ENCODE results near the gene FLVCR1.
A peak's percentile ranks its signal among the peaks of the same experiment; 100 is the strongest.
"Not testable (repeated sequence)": the region's sequence is repeated elsewhere in the genome, so short reads cannot be mapped to it uniquely, and the experiment has no call there.

FLVCR1 gene

GRCh38 chr1:212857992-212858460 is at the start of gene FLVCR1:
Gene FLVCR1, plus strand, starts transcription at chr1:212858275. Its CDS starts 178 bp downstream, at chr1:212858453.
- DNase-seq (ENCODE audit: low read depth in 2 of 2), result peak; percentile 78 to 83

- DNase-seq (ENCODE audit: low read depth in 2 of 2), result no peak
Measured at GRCh38 chr1:212814537-212815334, 43.3 kb upstream of the FLVCR1 start.

GRCh38 chr1:212816567-212817278 is 41.4 kb upstream of the FLVCR1 start:
- DNase-seq (ENCODE audit: low read depth in 2 of 2), result no peak

- DNase-seq (ENCODE audit: low read depth in 2 of 2), result no peak
Measured at GRCh38 chr1:212819726-212820125, 38.3 kb upstream of the FLVCR1 start.

- no peak for DNase-seq (ENCODE audit: low read depth in 2 of 2)
Measured at GRCh38 chr1:212820969-212821368, 37.1 kb upstream of the FLVCR1 start.

GRCh38 chr1:212822956-212823355 is 35.1 kb upstream of the FLVCR1 start:
- no peak for DNase-seq (ENCODE audit: low read depth in 2 of 2)

- no peak for DNase-seq (ENCODE audit: low read depth in 2 of 2)
Measured at GRCh38 chr1:212824201-212824600, 33.9 kb upstream of the FLVCR1 start.

- DNase-seq (ENCODE audit: low read depth in 2 of 2), result no peak
Measured at GRCh38 chr1:212825798-212826452, 32.1 kb upstream of the FLVCR1 start.

- no peak for DNase-seq (ENCODE audit: low read depth in 2 of 2)
Measured at GRCh38 chr1:212827171-212827776, 30.8 kb upstream of the FLVCR1 start.

GRCh38 chr1:212827831-212828278 is 30.2 kb upstream of the FLVCR1 start:
- DNase-seq (ENCODE audit: low read depth in 2 of 2), result no peak

GRCh38 chr1:212828395-212828794 is 29.7 kb upstream of the FLVCR1 start:
- DNase-seq (ENCODE audit: low read depth in 2 of 2), result no peak

GRCh38 chr1:212833211-212834207 is 24.6 kb upstream of the FLVCR1 start:
- not testable (repeated sequence) for DNase-seq (ENCODE audit: low read depth in 2 of 2)

GRCh38 chr1:212838145-212838544 is 19.9 kb upstream of the FLVCR1 start:
- no peak for DNase-seq (ENCODE audit: low read depth in 2 of 2)

- DNase-seq (ENCODE audit: low read depth in 2 of 2), result not testable (repeated sequence)
Measured at GRCh38 chr1:212844521-212844920, 13.6 kb upstream of the FLVCR1 start.

- DNase-seq (ENCODE audit: low read depth in 2 of 2), result no peak
Measured at GRCh38 chr1:212847549-212847948, 10.5 kb upstream of the FLVCR1 start, which contains the start of gene SPATA45. Gene SPATA45, minus strand, starts transcription at chr1:212847649. Its CDS starts 11,500 bp downstream, at chr1:212836149.

- no peak for DNase-seq (ENCODE audit: low read depth in 2 of 2)
Measured at GRCh38 chr1:212852105-212852688, 5.9 kb upstream of the FLVCR1 start.

GRCh38 chr1:212853658-212854057 is 4.4 kb upstream of the FLVCR1 start:
- DNase-seq (ENCODE audit: low read depth in 2 of 2), result no peak

- no peak for DNase-seq (ENCODE audit: low read depth in 2 of 2)
Measured at GRCh38 chr1:212856755-212857154, 1.3 kb upstream of the FLVCR1 start.

- no peak for DNase-seq (ENCODE audit: low read depth in 2 of 2)
Measured at GRCh38 chr1:212858461-212859265, 588 bp downstream of the FLVCR1 start.
